ENCODE data around the gene AGBL4.

AGBL4 gene

GRCh38 chr1:48753293-48753692 lies 1270.5 kb downstream of the AGBL4 start:
- no peak for DNase-seq (ENCODE audit: extremely low read depth, low read depth)
- H3K4me3 ChIP-seq (replicated peaks; ENCODE audit: low read depth, low read length) = no peak overlapping the region
- TF ChIP-seq, protein P1, sequence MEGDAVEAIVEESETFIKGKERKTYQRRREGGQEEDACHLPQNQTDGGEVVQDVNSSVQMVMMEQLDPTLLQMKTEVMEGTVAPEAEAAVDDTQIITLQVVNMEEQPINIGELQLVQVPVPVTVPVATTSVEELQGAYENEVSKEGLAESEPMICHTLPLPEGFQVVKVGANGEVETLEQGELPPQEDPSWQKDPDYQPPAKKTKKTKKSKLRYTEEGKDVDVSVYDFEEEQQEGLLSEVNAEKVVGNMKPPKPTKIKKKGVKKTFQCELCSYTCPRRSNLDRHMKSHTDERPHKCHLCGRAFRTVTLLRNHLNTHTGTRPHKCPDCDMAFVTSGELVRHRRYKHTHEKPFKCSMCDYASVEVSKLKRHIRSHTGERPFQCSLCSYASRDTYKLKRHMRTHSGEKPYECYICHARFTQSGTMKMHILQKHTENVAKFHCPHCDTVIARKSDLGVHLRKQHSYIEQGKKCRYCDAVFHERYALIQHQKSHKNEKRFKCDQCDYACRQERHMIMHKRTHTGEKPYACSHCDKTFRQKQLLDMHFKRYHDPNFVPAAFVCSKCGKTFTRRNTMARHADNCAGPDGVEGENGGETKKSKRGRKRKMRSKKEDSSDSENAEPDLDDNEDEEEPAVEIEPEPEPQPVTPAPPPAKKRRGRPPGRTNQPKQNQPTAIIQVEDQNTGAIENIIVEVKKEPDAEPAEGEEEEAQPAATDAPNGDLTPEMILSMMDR (IDR thresholded peaks at IDR 0.05; ENCODE audit: low read depth, low read length, missing control alignments) = no peak

- no peak overlapping the region for H3K4me3 ChIP-seq (replicated peaks; ENCODE audit: low read depth, low read length)
- TF ChIP-seq, protein P1 (IDR thresholded peaks at IDR 0.05; ENCODE audit: low read depth, low read length, missing control alignments) = no peak
- DNase-seq (ENCODE audit: extremely low read depth, low read depth) = no peak
Observed at GRCh38 chr1:48750109-48750508, 1273.6 kb downstream of the AGBL4 start.

DNA sequence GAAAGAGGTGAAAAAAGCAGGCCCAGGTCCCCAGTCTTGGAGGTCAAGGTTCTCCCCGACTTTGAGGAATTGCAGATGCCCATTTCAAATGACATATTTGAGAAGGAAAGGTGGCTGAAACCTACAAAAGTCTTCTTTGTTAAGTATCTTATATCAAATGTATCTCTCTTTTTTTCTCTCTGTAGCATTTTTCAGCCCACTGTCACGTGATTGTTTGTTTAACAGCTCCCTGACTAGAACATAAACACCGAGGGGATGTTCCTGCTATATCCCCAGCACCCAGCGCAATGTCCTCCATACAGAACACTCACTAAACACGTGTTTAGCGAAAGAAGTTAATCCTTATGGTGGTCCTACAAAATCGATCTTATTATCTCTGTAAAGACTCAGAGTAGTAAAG lies 1274.7 kb downstream of the AGBL4 start:
- TF ChIP-seq, protein P1 (IDR thresholded peaks at IDR 0.05; ENCODE audit: low read depth, low read length, missing control alignments) = no peak
- no peak overlapping the region for H3K4me3 ChIP-seq (replicated peaks; ENCODE audit: low read depth, low read length)
- no peak for DNase-seq (ENCODE audit: extremely low read depth, low read depth)

GRCh38 chr1:48746906-48747305 lies 1276.8 kb downstream of the AGBL4 start:
- no peak for DNase-seq (ENCODE audit: extremely low read depth, low read depth)
- TF ChIP-seq, protein P1 (IDR thresholded peaks at IDR 0.05; ENCODE audit: low read depth, low read length, missing control alignments) = no peak
- no peak overlapping the region for H3K4me3 ChIP-seq (replicated peaks; ENCODE audit: low read depth, low read length)

DNA sequence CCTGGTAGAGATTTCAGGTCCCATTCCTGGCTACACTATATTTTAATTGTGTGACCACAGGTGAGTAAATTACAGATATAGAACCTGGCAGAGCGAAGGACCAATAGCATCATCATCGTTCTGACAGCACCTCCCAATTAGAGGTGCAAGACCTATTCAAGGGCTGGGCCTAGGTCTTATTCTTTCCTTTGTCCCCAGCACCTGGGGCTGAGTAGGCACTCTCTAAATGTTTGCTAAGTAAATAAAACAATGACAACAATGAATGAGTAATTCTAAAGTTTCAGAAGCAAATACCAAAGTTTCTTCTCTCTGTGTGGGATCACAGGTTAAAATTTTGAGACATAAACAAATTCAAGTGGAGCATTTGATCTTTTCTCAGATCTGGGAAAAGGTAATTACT lies 1279.7 kb downstream of the AGBL4 start:
- no peak for DNase-seq (ENCODE audit: extremely low read depth, low read depth)
- no peak overlapping the region for H3K4me3 ChIP-seq (replicated peaks; ENCODE audit: low read depth, low read length)
- TF ChIP-seq, protein P1 (IDR thresholded peaks at IDR 0.05; ENCODE audit: low read depth, low read length, missing control alignments) = no peak

DNA sequence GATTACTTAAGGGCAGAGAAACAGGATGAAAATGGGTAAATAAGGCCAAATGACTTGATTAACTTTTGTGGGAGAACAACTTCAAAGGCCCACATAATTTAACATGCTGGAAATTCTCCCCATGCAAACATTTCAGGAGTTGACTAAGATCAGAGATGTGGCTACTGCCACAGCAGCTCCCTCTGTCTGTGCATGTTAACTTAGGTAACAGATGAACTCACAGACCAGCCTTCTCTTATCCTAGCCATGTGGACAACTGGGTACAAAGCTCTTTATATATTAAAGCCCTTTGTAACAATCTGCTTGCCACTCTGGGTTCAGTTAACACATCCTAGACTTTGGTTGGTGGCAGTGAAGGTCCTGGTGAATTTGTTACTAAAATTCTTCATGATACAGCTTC lies 1280.3 kb downstream of the AGBL4 start:
- TF ChIP-seq, protein P1 (IDR thresholded peaks at IDR 0.05; ENCODE audit: low read depth, low read length, missing control alignments) = no peak

GRCh38 chr1:48741380-48741779 lies 1282.4 kb downstream of the AGBL4 start:
- H3K4me3 ChIP-seq (replicated peaks; ENCODE audit: low read depth, low read length) = no peak overlapping the region
- DNase-seq (ENCODE audit: extremely low read depth, low read depth) = no peak
- TF ChIP-seq, protein P1 (IDR thresholded peaks at IDR 0.05; ENCODE audit: low read depth, low read length, missing control alignments) = no peak

More for the DNA sequence above, 1280.3 kb downstream of the AGBL4 start:
- no peak for DNase-seq (ENCODE audit: extremely low read depth, low read depth)
- no peak overlapping the region for H3K4me3 ChIP-seq (replicated peaks; ENCODE audit: low read depth, low read length)
